HuH-7.5 (cell line): ENCODE results near the gene DIRAS2.
"Not testable (repeated sequence)": the region's sequence is repeated elsewhere in the genome, so short reads cannot be mapped to it uniquely, and the experiment has no call there.

Source experiments
- DNase-seq: peaks from one replicate; pipeline ENCODE4 v3.0.0; 2011; ENCODE audit warnings: low spot score

The DIRAS2 gene

GRCh38 chr9:90642570-90643539 lies at the start of gene DIRAS2:
DIRAS2 (minus strand) TSS chr9:90642824; CDS start chr9:90613827, 28,997 bp downstream.
- DNase-seq: peak; percentile 7

GRCh38 chr9:90684736-90685135 lies 42.1 kb upstream of the DIRAS2 start:
- DNase-seq: no peak

- DNase-seq: no peak
Measured at GRCh38 chr9:90684106-90684505, 41.5 kb upstream of the DIRAS2 start.

GRCh38 chr9:90680534-90680933 lies 37.9 kb upstream of the DIRAS2 start:
- DNase-seq: no peak

- DNase-seq: no peak
Measured at GRCh38 chr9:90665072-90665471, 22.4 kb upstream of the DIRAS2 start.

- no peak for DNase-seq
Measured at GRCh38 chr9:90659650-90660364, 17.2 kb upstream of the DIRAS2 start.

GRCh38 chr9:90658783-90659182 lies 16.2 kb upstream of the DIRAS2 start:
- no peak for DNase-seq

- no peak for DNase-seq
Measured at GRCh38 chr9:90658181-90658580, 15.6 kb upstream of the DIRAS2 start.

GRCh38 chr9:90656876-90657275 lies 14.3 kb upstream of the DIRAS2 start:
- not testable (repeated sequence) for DNase-seq

- DNase-seq: no peak
Measured at GRCh38 chr9:90651246-90651645, 8.6 kb upstream of the DIRAS2 start.

GRCh38 chr9:90647843-90648242 lies 5.2 kb upstream of the DIRAS2 start:
- no peak for DNase-seq

GRCh38 chr9:90645721-90646120 lies 3.1 kb upstream of the DIRAS2 start:
- no peak for DNase-seq

- no peak for DNase-seq
Measured at GRCh38 chr9:90641884-90642487, 638 bp downstream of the DIRAS2 start.

GRCh38 chr9:90641086-90641485 lies 1.5 kb downstream of the DIRAS2 start:
- no peak for DNase-seq

- no peak for DNase-seq
Measured at GRCh38 chr9:90640361-90640760, 2.3 kb downstream of the DIRAS2 start.

- DNase-seq: no peak
Measured at GRCh38 chr9:90637626-90638025, 5.0 kb downstream of the DIRAS2 start.

GRCh38 chr9:90632647-90633207 lies 9.9 kb downstream of the DIRAS2 start:
- DNase-seq: no peak

- DNase-seq: no peak
Measured at GRCh38 chr9:90631964-90632363, 10.7 kb downstream of the DIRAS2 start.

GRCh38 chr9:90629991-90630390 lies 12.6 kb downstream of the DIRAS2 start:
- no peak for DNase-seq

GRCh38 chr9:90629354-90629753 lies 13.3 kb downstream of the DIRAS2 start:
- DNase-seq: no peak

GRCh38 chr9:90616806-90617205 lies 25.8 kb downstream of the DIRAS2 start:
- DNase-seq: no peak

GRCh38 chr9:90613502-90613901 lies 29.1 kb downstream of the DIRAS2 start:
- DNase-seq: no peak
